ENCODE data around the gene POLR2J. TPM values are rescaled to one million over a fixed set of nuclear protein-coding genes. Genes with fewer than 3 reads are reported as not detected.

The POLR2J gene
- total and polyA plus RNA-seq, 2 experiments from 2014 or later, result 15.5 to 77.7 TPM

DNA sequence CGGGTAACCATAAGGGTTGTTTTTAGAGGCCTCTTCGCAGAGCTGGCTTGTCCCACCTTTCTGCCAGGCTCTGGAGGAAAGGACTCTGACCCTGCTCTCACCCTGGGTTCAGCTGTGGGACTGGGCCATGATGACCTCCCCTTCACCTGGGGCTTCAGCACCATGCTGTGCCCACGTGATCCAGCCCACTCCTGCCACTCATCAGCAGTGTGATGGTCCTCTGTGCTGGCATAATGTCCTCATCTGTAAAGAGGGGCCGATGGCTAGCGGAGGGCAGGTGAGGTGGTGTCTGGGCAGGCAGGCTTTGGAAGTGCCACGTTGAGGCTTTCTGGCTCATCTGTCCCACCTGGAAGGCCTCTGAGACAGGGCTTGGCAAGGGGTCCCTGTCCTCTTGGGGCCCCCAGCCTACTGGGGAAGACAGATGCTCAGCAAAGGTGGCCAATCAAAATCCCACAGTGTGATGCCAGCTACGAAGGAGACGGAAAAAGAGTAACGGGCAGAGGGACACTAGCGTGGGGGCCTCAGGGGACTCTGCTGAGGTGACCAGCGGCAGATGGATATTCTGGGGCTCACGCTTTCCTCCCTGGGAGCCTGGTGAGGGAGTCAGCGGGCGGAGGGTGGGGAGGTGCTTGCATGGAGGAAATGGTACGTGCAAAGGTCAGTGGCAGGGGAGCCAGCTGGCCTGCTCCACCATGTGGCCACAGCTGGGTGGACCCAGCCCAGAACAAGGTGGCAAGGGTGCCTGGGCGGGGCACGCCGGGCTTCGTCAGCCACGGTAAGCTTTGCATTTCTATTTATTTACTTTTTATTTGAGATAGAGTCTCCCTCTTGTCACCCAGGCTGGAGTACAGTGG is 8.5 kb downstream of the POLR2J start:
- no peaks in the 10 kb centered on the region for H3K9me2 ChIP-seq (ENCODE audit: insufficient read depth)
- H3K4me1 ChIP-seq (ENCODE audit: insufficient read depth), result no peaks in the 10 kb centered on the region; the same call in 1 of the 2 replicates
- WGBS, 2 experiments (ENCODE audit: low coverage in 1 of 2, low lambda C conversion rate in 2 of 2, missing lambda C conversion rate in 2 of 2), result 84 to 88% methylated on average over 17 to 20 of the region's 20 CpGs
- no peak overlapping the region for H3K4me2 ChIP-seq (ENCODE audit: unreplicated experiment)
- in situ Hi-C loops (cut with MboI), result no loop called here
- no peaks in the 10 kb centered on the region for H3K9me3 ChIP-seq (ENCODE audit: low read depth)
- no peaks in the 10 kb centered on the region for H4K20me1 ChIP-seq (ENCODE audit: insufficient read depth)
- H3K27ac ChIP-seq, result no peak overlapping the region
- no peaks in the 10 kb centered on the region for H3K36me3 ChIP-seq (ENCODE audit: low read depth)
- H3K79me2 ChIP-seq (ENCODE audit: insufficient read depth), result peaks cover 7% of the 10 kb centered on the region; the same call in 1 of the 2 replicates
- no peak for DNase-seq
- TF ChIP-seq EZH2 (IDR thresholded peaks at IDR 0.05; ENCODE audit: insufficient read depth, poor library complexity, severe bottlenecking) (no peak), EZH2phosphoT487 (IDR thresholded peaks at IDR 0.05; ENCODE audit: insufficient read depth, low read depth) (no peak)
- no peak overlapping the region for H2AFZ ChIP-seq
- no peaks in the 10 kb centered on the region for H3F3A ChIP-seq (ENCODE audit: insufficient read depth)
- H3K9ac ChIP-seq, result no peak overlapping the region
- H3K4me3 ChIP-seq, result no peak overlapping the region
- no peaks in the 10 kb centered on the region for H3K27me3 ChIP-seq (replicated peaks; ENCODE audit: insufficient read depth)

DNA sequence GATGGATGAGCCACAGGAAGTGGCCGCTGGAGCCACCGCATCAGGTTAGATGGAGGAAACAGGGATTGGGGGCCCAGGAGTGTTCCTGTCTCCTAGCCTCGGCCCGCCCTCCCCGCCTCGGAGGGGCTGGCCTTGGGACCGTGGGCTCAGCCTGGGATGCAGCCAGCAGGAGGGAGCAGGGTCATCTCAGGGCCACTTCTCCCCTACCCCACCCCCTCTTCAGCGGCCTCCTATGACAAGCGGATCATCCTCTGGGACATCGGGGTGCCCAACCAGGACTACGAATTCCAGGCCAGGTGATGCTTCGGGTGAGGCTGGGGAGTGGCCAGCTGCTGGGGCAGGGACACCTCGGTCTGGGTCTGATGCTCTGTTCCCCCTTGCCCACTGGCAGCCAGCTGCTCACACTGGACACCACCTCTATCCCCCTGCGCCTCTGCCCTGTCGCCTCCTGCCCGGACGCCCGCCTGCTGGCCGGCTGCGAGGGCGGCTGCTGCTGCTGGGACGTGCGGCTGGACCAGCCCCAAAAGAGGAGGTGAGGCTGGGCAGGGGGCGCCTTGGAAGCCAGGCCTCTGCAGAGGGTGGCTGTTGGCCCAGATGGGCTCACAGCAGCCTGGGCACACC is 9.3 kb downstream of the POLR2J start:
- Histone ChIP-seq H3F3A (ENCODE audit: insufficient read depth) (no peaks in the 10 kb centered on the region), H3K27me3 (replicated peaks; ENCODE audit: insufficient read depth) (no peaks in the 10 kb centered on the region), H3K36me3 (ENCODE audit: low read depth) (no peaks in the 10 kb centered on the region), H3K27ac (no peak overlapping the region), H3K4me2 (ENCODE audit: unreplicated experiment) (no peak overlapping the region), H3K9me2 (ENCODE audit: insufficient read depth) (no peaks in the 10 kb centered on the region), H3K9me3 (ENCODE audit: low read depth) (no peaks in the 10 kb centered on the region), H3K4me1 (ENCODE audit: insufficient read depth) (no peaks in the 10 kb centered on the region; the same call in 1 of the 2 replicates), H3K4me3 (no peak overlapping the region), H4K20me1 (ENCODE audit: insufficient read depth) (no peaks in the 10 kb centered on the region), H3K79me2 (ENCODE audit: insufficient read depth) (peaks cover 9% of the 10 kb centered on the region), H3K9ac (no peak overlapping the region), H2AFZ (no peak overlapping the region)
- no peak for DNase-seq
- in situ Hi-C loops (cut with MboI), result no loop called here
- WGBS, 2 experiments (ENCODE audit: low coverage in 1 of 2, low lambda C conversion rate in 2 of 2, missing lambda C conversion rate in 2 of 2), result 91 to 95% methylated on average over 23 to 24 of the region's 24 CpGs
- TF ChIP-seq EZH2phosphoT487 (IDR thresholded peaks at IDR 0.05; ENCODE audit: insufficient read depth, low read depth) (no peak), EZH2 (IDR thresholded peaks at IDR 0.05; ENCODE audit: insufficient read depth, poor library complexity, severe bottlenecking) (no peak)

DNA sequence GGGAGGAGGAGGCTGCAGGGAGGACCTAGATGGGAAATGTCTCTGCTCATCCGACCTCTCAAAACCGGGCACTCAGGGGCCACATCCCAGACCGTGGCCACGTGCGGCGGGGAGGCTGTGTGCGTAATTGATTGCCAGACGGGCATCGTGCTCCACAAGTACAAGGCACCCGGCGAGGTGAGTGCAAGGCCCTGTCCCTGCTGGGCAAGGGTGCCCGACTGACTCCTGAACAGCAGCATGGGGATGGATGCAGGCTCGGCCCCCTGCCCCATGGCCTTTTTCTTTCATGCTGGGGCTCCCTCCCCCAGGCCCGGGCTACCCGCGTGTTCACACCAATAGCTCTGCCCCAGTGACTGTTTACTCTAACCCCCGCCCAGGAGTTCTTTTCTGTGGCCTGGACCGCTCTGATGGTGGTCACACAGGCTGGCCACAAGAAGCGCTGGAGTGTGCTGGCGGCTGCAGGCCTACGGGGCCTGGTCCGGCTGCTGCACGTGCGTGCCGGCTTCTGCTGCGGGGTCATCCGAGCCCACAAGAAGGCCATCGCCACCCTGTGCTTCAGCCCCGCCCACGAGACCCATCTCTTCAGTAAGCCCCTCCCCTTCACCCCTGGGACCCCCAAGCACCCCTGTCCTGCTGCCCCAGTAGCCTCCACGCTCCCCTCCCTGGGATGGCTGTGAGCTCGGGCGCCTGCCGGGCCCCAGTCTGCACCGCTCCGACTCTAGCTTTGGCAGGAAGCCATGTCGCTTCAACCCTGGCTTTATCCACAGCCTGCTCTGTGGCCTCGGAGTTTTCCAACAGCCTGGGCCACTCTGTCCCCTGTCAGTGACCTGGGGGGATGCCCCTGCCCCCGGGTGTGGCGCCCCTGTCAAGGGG is 10.0 kb downstream of the POLR2J start:
- WGBS, 2 experiments (ENCODE audit: low coverage in 1 of 2, low lambda C conversion rate in 2 of 2, missing lambda C conversion rate in 2 of 2), result 90 to 91% methylated on average over 36 to 40 of the region's 40 CpGs
- Histone ChIP-seq H2AFZ (no peak overlapping the region), H4K20me1 (ENCODE audit: insufficient read depth) (no peaks in the 10 kb centered on the region), H3K4me1 (ENCODE audit: insufficient read depth) (peaks cover 3% of the 10 kb centered on the region; the same call in 1 of the 2 replicates), H3K4me3 (no peak overlapping the region), H3K27me3 (replicated peaks; ENCODE audit: insufficient read depth) (no peaks in the 10 kb centered on the region), H3K9me3 (ENCODE audit: low read depth) (no peaks in the 10 kb centered on the region), H3K27ac (no peak overlapping the region), H3K9me2 (ENCODE audit: insufficient read depth) (no peaks in the 10 kb centered on the region), H3K79me2 (ENCODE audit: insufficient read depth) (peaks cover 16% of the 10 kb centered on the region), H3K4me2 (ENCODE audit: unreplicated experiment) (no peak overlapping the region), H3K9ac (no peak overlapping the region), H3F3A (ENCODE audit: insufficient read depth) (no peaks in the 10 kb centered on the region), H3K36me3 (ENCODE audit: low read depth) (no peaks in the 10 kb centered on the region)
- no peak for DNase-seq
- in situ Hi-C loops (cut with MboI), result no loop called here
- TF ChIP-seq EZH2 (IDR thresholded peaks at IDR 0.05; ENCODE audit: insufficient read depth, poor library complexity, severe bottlenecking), result no peak
- TF ChIP-seq EZH2phosphoT487 (IDR thresholded peaks at IDR 0.05; ENCODE audit: insufficient read depth, low read depth), result no peak

Data from GM23248 (cell line).